ENCODE results near the gene RALGAPA2.

RALGAPA2 gene

GRCh38 chr20:20491110-20491783 is 221.2 kb downstream of the RALGAPA2 start:
- peak; percentile 31 for DNase-seq (ENCODE audit: low spot score)
- TF ChIP-seq CTCF (IDR thresholded peaks at IDR 0.05; ENCODE audit: borderline replicate concordance, control extremely low read depth, extremely low read depth, insufficient read depth, missing control alignments): no peak
- in situ Hi-C loops (cut with MboI; ENCODE audit: low sequenced_read_pairs, unreplicated experiment): no loop called here

GRCh38 chr20:20490673-20491072 is 221.8 kb downstream of the RALGAPA2 start:
- in situ Hi-C loops (cut with MboI; ENCODE audit: low sequenced_read_pairs, unreplicated experiment): no loop called here
- DNase-seq (ENCODE audit: low spot score): no peak
- no peak for TF ChIP-seq CTCF (IDR thresholded peaks at IDR 0.05; ENCODE audit: borderline replicate concordance, control extremely low read depth, extremely low read depth, insufficient read depth, missing control alignments)

DNA sequence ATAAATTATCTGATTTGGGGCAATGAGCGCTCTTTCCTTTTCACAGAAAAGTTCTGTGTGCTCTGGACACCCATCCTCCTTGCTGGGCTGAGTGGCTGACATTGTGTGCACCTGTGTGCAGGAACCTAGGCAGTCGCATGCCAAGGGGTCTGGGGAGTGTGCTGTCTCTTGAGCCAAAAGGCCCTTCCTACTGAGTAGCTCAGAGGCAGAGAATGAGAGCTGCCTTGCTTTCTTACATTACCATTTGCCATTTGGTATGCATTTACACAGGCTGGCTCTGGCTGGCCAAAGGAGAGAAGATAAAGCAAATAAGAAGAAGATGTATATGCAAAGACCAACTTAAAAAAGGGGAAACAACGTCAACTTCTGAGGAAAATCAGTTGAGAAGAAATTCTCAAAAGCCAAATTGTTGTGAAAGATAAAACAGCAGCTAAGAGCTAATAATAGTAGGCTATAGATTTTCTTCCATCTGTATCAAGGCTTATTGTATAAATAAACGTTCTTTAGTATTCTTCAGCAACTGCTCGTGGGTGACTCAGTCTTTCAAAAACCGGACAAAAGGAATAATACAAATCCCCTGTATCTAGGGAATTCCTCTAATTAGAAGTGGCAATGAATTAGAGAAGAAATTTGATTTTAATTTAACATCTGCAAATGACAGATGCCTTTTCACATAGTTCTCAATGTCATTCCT is 222.6 kb downstream of the RALGAPA2 start:
- no peak for TF ChIP-seq CTCF (IDR thresholded peaks at IDR 0.05; ENCODE audit: borderline replicate concordance, control extremely low read depth, extremely low read depth, insufficient read depth, missing control alignments)
- in situ Hi-C loops (cut with MboI; ENCODE audit: low sequenced_read_pairs, unreplicated experiment): no loop called here
- no peak for DNase-seq (ENCODE audit: low spot score)

DNA sequence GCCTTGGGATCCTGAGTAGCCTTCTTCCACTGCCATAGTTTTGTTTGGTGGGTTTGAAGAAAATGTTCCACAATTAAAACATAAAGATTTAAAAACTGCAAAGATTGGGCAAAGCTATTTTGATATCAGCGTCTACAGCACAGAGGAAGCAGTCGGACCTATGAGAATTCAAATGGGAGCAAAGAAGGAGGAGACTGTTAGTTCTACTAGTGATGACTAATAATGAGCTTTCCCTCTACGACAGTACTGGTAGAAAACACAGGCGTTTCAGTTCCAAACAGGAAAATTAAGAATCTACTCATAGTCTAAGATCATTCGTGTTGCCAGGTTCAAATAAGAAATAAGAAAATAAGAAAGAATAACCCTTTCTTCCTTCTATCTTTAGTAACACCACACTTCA is 223.4 kb downstream of the RALGAPA2 start:
- TF ChIP-seq CTCF (IDR thresholded peaks at IDR 0.05; ENCODE audit: borderline replicate concordance, control extremely low read depth, extremely low read depth, insufficient read depth, missing control alignments): no peak
- DNase-seq (ENCODE audit: low spot score): peak; percentile 31
- in situ Hi-C loops (cut with MboI; ENCODE audit: low sequenced_read_pairs, unreplicated experiment): no loop called here

GRCh38 chr20:20488388-20488787 is 224.1 kb downstream of the RALGAPA2 start:
- no peak for TF ChIP-seq CTCF (IDR thresholded peaks at IDR 0.05; ENCODE audit: borderline replicate concordance, control extremely low read depth, extremely low read depth, insufficient read depth, missing control alignments)
- in situ Hi-C loops (cut with MboI; ENCODE audit: low sequenced_read_pairs, unreplicated experiment): no loop called here
- DNase-seq (ENCODE audit: low spot score): no peak

GRCh38 chr20:20487811-20488210 is 224.6 kb downstream of the RALGAPA2 start:
- DNase-seq (ENCODE audit: low spot score): no peak
- TF ChIP-seq CTCF (IDR thresholded peaks at IDR 0.05; ENCODE audit: borderline replicate concordance, control extremely low read depth, extremely low read depth, insufficient read depth, missing control alignments): no peak
- in situ Hi-C loops (cut with MboI; ENCODE audit: low sequenced_read_pairs, unreplicated experiment): no loop called here
